Pancreas (tissue), 10 donors: ENCODE results near the gene SLC43A2. TPM values are rescaled to one million over a fixed set of nuclear protein-coding genes. Genes with fewer than 3 reads are reported as not detected.

ENCODE experiments used
- ATAC-seq, 4 donors: fragments of 200-7000 bp; cut with Tn5 transposase; one replicate each; pipeline versions ENCODE4 v1.8.0 to v1.9.1; 2020; ENCODE audit warnings: mild to moderate bottlenecking in 4 of 4, moderate library complexity in 4 of 4
- DNase-seq, 6 donors: peaks; one replicate each; pipeline ENCODE4 v3.0.0-alpha.2; 2020
- FAIRE-seq: peaks from 2 replicates; lab custom pipeline; 2012; peaks lifted over from hg19 to GRCh38; lab: Jason Lieb, UNC
- H3K27ac ChIP-seq, 4 donors: fragments of 200-600 bp; sonication (generic); 1 replicate in 3 of 4; 2 replicates in 1 of 4; pipeline versions ENCODE4 v1.5.0 to v1.8.0; 2020
- H3K27me3 ChIP-seq, 4 donors: fragments of 200-600 bp; one replicate each; pipeline ENCODE4 v1.8.0; 2021
- H3K36me3 ChIP-seq, 3 donors: fragments of 200-600 bp; sonication (generic) in 1 of 3; one replicate each; pipeline versions ENCODE4 v1.5.0 to v1.8.0; 2020 to 2021
- H3K4me1 ChIP-seq, 3 donors: fragments of 200-600 bp; one replicate each; pipeline ENCODE4 v1.8.0; 2021
- H3K4me3 ChIP-seq, 4 donors: fragments of 200-600 bp; sonication (generic) in 2 of 4; one replicate each; pipeline versions ENCODE4 v1.5.0 to v1.8.0; 2020 to 2021
- H3K9me3 ChIP-seq, 4 donors: fragments of 200-600 bp; one replicate each; pipeline ENCODE4 v1.8.0; 2021
- CTCF ChIP-seq, 4 donors: fragments of 200-600 bp; sonication (generic) in 3 of 4; IDR thresholded peaks; one replicate each; pipeline versions ENCODE4 v1.5.0 to v1.8.0; 2021; ENCODE audit warnings: antibody characterized with exemption in 4 of 4
- WGBS, 2 donors: extraction: QIAGEN DNeasy Blood & Tissue Kit; methylation state at CpG; one replicate each; pipeline ENCODE4 v1.1.7; 2013; 5-methylcytosine and 5-hydroxymethylcytosine counted together
- intact Hi-C, 3 donors: fragments of 100-400 bp; cut with DNase I; formaldehyde crosslinking; loops; one replicate each; pipeline versions ENCODE4 v1.11.1 to v1.14.2; 2022
- polyA plus RNA-seq, 2 donors: library from polyadenylated mRNA; stranded (reverse); fragments of 200-250 nt; gene quantifications; one replicate each; pipeline ENCODE4 v1.2.3, GENCODE V29; 2013
- total RNA-seq, 6 donors: library from RNA; stranded (reverse); fragmentation: NEBNext Ultra II Directional in 4 of 6; extraction: Animal tissue kit (Norgen Biotek cat#: 25700) in 4 of 6; gene quantifications; one replicate each; pipeline versions ENCODE4 v1.2.1 to v1.2.4, GENCODE V29; 2021 to 2023
- donor health status: healthy with polysubstance abuse.
- donor health status: DM: no; HTN: no; CAD: no; lungs with moderate emphysema.
- donor health status: DM: no; HTN: no; CAD: no.
- donor health status: control.
- donor health status: control.
- donor health status: Bipolar disorder and iron deficiency.
- donor health status: DM: yes; HTN: yes; CAD: no.
- donor health status: DM: no; HTN: no; CAD: no.
- donor health status: DM: no; HTN: no; CAD: no.
- donor health status: DM: yes; HTN: yes; CAD: no.

Gene SLC43A2
- total and polyA plus RNA-seq, 8 donors, result 2.6 to 14.5 (median 9.8) TPM

- peaks cover 3 to 25% (median 19%) of the 10 kb centered on the region in 3 donors for H3K36me3 ChIP-seq
- no peak for FAIRE-seq
- H3K27ac ChIP-seq, result no peak overlapping the region
- ATAC-seq, result no peak
- DNase-seq, result no peak
- no peaks in the 10 kb centered on the region for H3K27me3 ChIP-seq
- WGBS, 2 donors, result 92 to 95% methylated on average over 12 of the region's 12 CpGs
- no peaks in the 10 kb centered on the region for H3K9me3 ChIP-seq
- H3K4me3 ChIP-seq, result no peak overlapping the region
- intact Hi-C loops, result loop anchor here in 1 of 3 donors (10.0 kb wide), 1 partner anchor 277 kb away; the partner anchor contains the start of genes BHLHA9 and TRARG1
- H3K4me1 ChIP-seq, result no peaks in the 10 kb centered on the region
- no peak for TF ChIP-seq CTCF (IDR thresholded peaks at IDR 0.05)
Observed at GRCh38 chr17:1551741-1552140, 76.9 kb downstream of the SLC43A2 start.

DNA sequence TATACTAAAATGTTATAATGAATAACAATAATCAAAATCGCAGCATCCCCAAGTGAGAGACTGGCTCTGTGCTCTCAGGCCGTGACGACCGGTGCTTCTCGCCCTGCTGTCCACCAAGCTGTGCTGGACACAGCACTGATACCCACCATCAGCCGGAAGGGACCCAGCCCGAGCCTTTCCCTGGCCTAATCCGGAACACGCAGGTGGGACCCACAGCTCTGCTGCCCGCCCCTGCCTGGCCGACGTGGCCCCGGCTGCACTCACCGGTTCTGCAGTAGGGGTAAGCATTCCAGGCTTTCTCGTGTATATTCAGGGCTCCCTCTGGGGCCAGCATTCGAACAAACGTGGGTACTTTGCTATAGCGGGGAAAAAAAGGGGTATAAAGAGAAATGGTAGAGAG, 80.6 kb downstream of the SLC43A2 start:
- H3K27ac ChIP-seq, result no peak overlapping the region
- no peaks in the 10 kb centered on the region for H3K9me3 ChIP-seq
- intact Hi-C loops, result no loop called here
- no peak for TF ChIP-seq CTCF (IDR thresholded peaks at IDR 0.05)
- no peak overlapping the region for H3K4me3 ChIP-seq
- 93 to 95% methylated on average over 18 of the region's 18 CpGs for WGBS, 2 donors
- peaks cover 3 to 28% (median 19%) of the 10 kb centered on the region in 3 donors for H3K36me3 ChIP-seq
- H3K4me1 ChIP-seq, result no peaks in the 10 kb centered on the region
- FAIRE-seq (no peak), DNase-seq (no peak), ATAC-seq (no peak)
- no peaks in the 10 kb centered on the region for H3K27me3 ChIP-seq

GRCh38 chr17:1546292-1546922, 82.2 kb downstream of the SLC43A2 start:
- Histone ChIP-seq H3K4me1 (no peaks in the 10 kb centered on the region), H3K9me3 (no peaks in the 10 kb centered on the region), H3K4me3 (no peak overlapping the region), H3K27ac (no peak overlapping the region), H3K36me3 (peaks cover 0 to 23% (median 8%) of the 10 kb centered on the region in 3 donors), H3K27me3 (no peaks in the 10 kb centered on the region)
- DNase-seq (no peak), FAIRE-seq (no peak), ATAC-seq (no peak)
- WGBS, 2 donors, result 92 to 95% methylated on average over 6 of the region's 6 CpGs
- intact Hi-C loops, result no loop called here
- no peak for TF ChIP-seq CTCF (IDR thresholded peaks at IDR 0.05)

GRCh38 chr17:1545618-1546017, 83.0 kb downstream of the SLC43A2 start:
- TF ChIP-seq CTCF (IDR thresholded peaks at IDR 0.05), result no peak
- no peak for FAIRE-seq
- Histone ChIP-seq H3K27ac (no peak overlapping the region), H3K9me3 (no peaks in the 10 kb centered on the region), H3K27me3 (no peaks in the 10 kb centered on the region), H3K4me1 (no peaks in the 10 kb centered on the region), H3K36me3 (peaks cover 0 to 24% (median 12%) of the 10 kb centered on the region in 3 donors), H3K4me3 (no peak overlapping the region)
- WGBS, 2 donors, result 85 to 94% methylated on average over 9 of the region's 9 CpGs
- no peak for DNase-seq
- ATAC-seq, result no peak
- intact Hi-C loops, result no loop called here

GRCh38 chr17:1542316-1542715, 86.3 kb downstream of the SLC43A2 start:
- H3K9me3 ChIP-seq, result no peaks in the 10 kb centered on the region

More at GRCh38 chr17:1542316-1542715, 86.3 kb downstream of the SLC43A2 start:
- Histone ChIP-seq H3K4me3 (no peak overlapping the region), H3K4me1 (no peaks in the 10 kb centered on the region), H3K27ac (no peak overlapping the region), H3K36me3 (peaks cover 0 to 41% (median 12%) of the 10 kb centered on the region in 3 donors), H3K27me3 (no peaks in the 10 kb centered on the region)
- no peak for TF ChIP-seq CTCF (IDR thresholded peaks at IDR 0.05)
- ATAC-seq (no peak), DNase-seq (no peak), FAIRE-seq (no peak)
- intact Hi-C loops, result no loop called here
- WGBS, 2 donors, result 82 to 84% methylated on average over 8 of the region's 8 CpGs
